PC-9 (cell line): Measurements from ENCODE around the gene LRRTM2. TPM values are rescaled to one million over a fixed set of nuclear protein-coding genes. Genes with fewer than 3 reads are reported as not detected.

Experiments used
- BruUV-seq: library from RNA; stranded (reverse); fragments of 400-500 nt; replicated peaks from 2 replicates; lab custom pipeline; 2021; lab: Mats Ljungman, UMichigan
- CTCF ChIA-PET: fragments of 300-600 bp; sonication (Branson Sonifier 250); formaldehyde crosslinking; loops from one replicate; lab custom pipeline; 2022; ENCODE audit warnings: antibody characterized with exemption; lab: Charles Lee
- POLR2A ChIA-PET: fragments of 300-600 bp; sonication (Branson Sonifier 250); formaldehyde crosslinking; loops from one replicate; lab custom pipeline; 2022; ENCODE audit warnings: antibody characterized with exemption; ENCODE audit not compliant: unreplicated experiment; lab: Charles Lee
- DNase-seq, 2 experiments: peaks; one replicate each; pipeline versions ENCODE4 v3.0.0 to v3.0.0-alpha.2; 2015 to 2022; ENCODE audit warnings: mixed read lengths in 1 of 2
- H2AFZ ChIP-seq: fragments of 200-600 bp; sonication (generic); 2 replicates; pipeline ENCODE4 v1.8.1; 2017; ENCODE audit warnings: antibody characterized with exemption
- H3F3A ChIP-seq: fragments of 200-600 bp; sonication (generic); 2 replicates; pipeline ENCODE4 v1.8.1; 2017; ENCODE audit warnings: antibody characterized with exemption, mild to moderate bottlenecking, low read depth; ENCODE audit not compliant: insufficient read depth
- H3K27ac ChIP-seq: fragments of 200-600 bp; sonication (generic); 2 replicates; pipeline ENCODE4 v1.6.1; 2016; ENCODE audit warnings: mixed run types
- H3K27me3 ChIP-seq: fragments of 200-600 bp; sonication (generic); 2 replicates; pipeline ENCODE4 v1.6.1; 2016; ENCODE audit warnings: low read depth, mixed run types; ENCODE audit not compliant: insufficient read depth
- H3K36me3 ChIP-seq: fragments of 200-600 bp; sonication (generic); 2 replicates; pipeline ENCODE4 v1.6.1; 2016; ENCODE audit warnings: low read depth, mixed run types
- H3K4me1 ChIP-seq: fragments of 200-600 bp; sonication (generic); replicated peaks from 2 replicates; pipeline ENCODE4 v1.6.1; 2016; ENCODE audit warnings: mixed run types; ENCODE audit not compliant: insufficient read depth
- H3K4me2 ChIP-seq: fragments of 200-600 bp; sonication (generic); 2 replicates; pipeline ENCODE4 v1.6.1; 2017; ENCODE audit warnings: mixed run types
- H3K4me3 ChIP-seq: fragments of 200-600 bp; sonication (generic); 2 replicates; pipeline ENCODE4 v1.6.1; 2016; ENCODE audit warnings: mixed run types
- H3K79me2 ChIP-seq: fragments of 200-600 bp; sonication (generic); 2 replicates; pipeline ENCODE4 v1.6.1; 2017; ENCODE audit warnings: low read depth, mixed run types
- H3K9me2 ChIP-seq: fragments of 200-600 bp; sonication (generic); 2 replicates; pipeline ENCODE4 v1.8.1; 2017; ENCODE audit warnings: mild to moderate bottlenecking; ENCODE audit not compliant: insufficient read depth
- H3K9me3 ChIP-seq: fragments of 200-600 bp; sonication (generic); 2 replicates; pipeline ENCODE4 v1.8.1; 2016; ENCODE audit warnings: low read depth; ENCODE audit not compliant: insufficient read depth
- H4K20me1 ChIP-seq: fragments of 200-600 bp; sonication (generic); 2 replicates; pipeline ENCODE4 v1.8.1; 2017; ENCODE audit not compliant: insufficient read depth
- CTCF ChIP-seq: fragments of 200-600 bp; sonication (generic); conservative IDR thresholded peaks from 2 replicates; pipeline ENCODE4 v1.6.1; 2017; ENCODE audit warnings: mixed run types, antibody characterized with exemption, mild to moderate bottlenecking, moderate library complexity
- EZH2 ChIP-seq: fragments of 200-600 bp; sonication (generic); IDR thresholded peaks from 2 replicates; pipeline ENCODE4 v1.8.0; 2017; ENCODE audit warnings: antibody characterized with exemption, low read depth
- intact Hi-C: fragments of 100-400 bp; cut with micrococcal nuclease; formaldehyde crosslinking; loops from one replicate; pipeline ENCODE4 v1.10.0; 2022; ENCODE audit not compliant: unreplicated experiment
- total RNA-seq: library from RNA; stranded (reverse); gene quantifications from 2 replicates; pipeline ENCODE4 v1.2.3, GENCODE V29; 2021

LRRTM2 gene
- total RNA-seq, 1 experiment from 2014 or later, result not detected

- ChIA-PET CTCF (interaction anchor here (0.6 kb wide), 2 partner anchors 131 to 140 kb away, joined by 3 to 5 read pairs; no protein-coding TSS in a partner anchor), POLR2A (no interaction called here)
- intact Hi-C loops, result no loop called here
Measured at GRCh38 chr5:138920181-138920580, 45.0 kb upstream of the LRRTM2 start.

GRCh38 chr5:138918686-138919085 lies 43.6 kb upstream of the LRRTM2 start:
- no peak overlapping the region for H2AFZ ChIP-seq
- H3K9me2 ChIP-seq, result no peaks in the 10 kb centered on the region
- no peak overlapping the region for H3K27ac ChIP-seq
- no peaks in the 10 kb centered on the region for H3K27me3 ChIP-seq
- H3K9me3 ChIP-seq, result no peaks in the 10 kb centered on the region
- H3K4me1 ChIP-seq, result peaks cover 6% of the 10 kb centered on the region; the same call in 1 of the 2 replicates
- no peak for TF ChIP-seq EZH2
- H3K79me2 ChIP-seq, result no peaks in the 10 kb centered on the region; the same call in 1 of the 2 replicates
- H3K4me3 ChIP-seq, result no peak overlapping the region
- POLR2A ChIA-PET, result interaction anchor here (0.7 kb wide), 1 partner anchor 266 kb away, joined by 10 read pairs; no protein-coding TSS in a partner anchor
- H3K36me3 ChIP-seq, result peaks cover 24% of the 10 kb centered on the region
- BruUV-seq, result no TSS peak
- intact Hi-C loops, result loop anchor here (5.0 kb wide), 1 partner anchor 344 kb away; no protein-coding TSS in a partner anchor
- no peak overlapping the region for H3K4me2 ChIP-seq
- CTCF ChIA-PET, result no interaction called here
- H3F3A ChIP-seq, result peaks cover 18% of the 10 kb centered on the region; the same call in 1 of the 2 replicates
- H4K20me1 ChIP-seq, result peaks cover 14% of the 10 kb centered on the region
- DNase-seq, result no peak

More at GRCh38 chr5:138920181-138920580, 45.0 kb upstream of the LRRTM2 start:
- Histone ChIP-seq H3K4me2 (no peak overlapping the region), H3K79me2 (no peaks in the 10 kb centered on the region; the same call in 1 of the 2 replicates), H3K36me3 (peaks cover 33% of the 10 kb centered on the region), H3K27me3 (no peaks in the 10 kb centered on the region), H3F3A (peaks cover 26% of the 10 kb centered on the region; the same call in 1 of the 2 replicates), H3K27ac (no peak overlapping the region), H3K9me2 (no peaks in the 10 kb centered on the region), H2AFZ (no peak overlapping the region), H3K9me3 (no peaks in the 10 kb centered on the region), H3K4me3 (no peak overlapping the region), H4K20me1 (peaks cover 20% of the 10 kb centered on the region), H3K4me1 (peaks cover 6% of the 10 kb centered on the region; the same call in 1 of the 2 replicates)
- no TSS peak for BruUV-seq
- no peak for DNase-seq
- TF ChIP-seq EZH2 (no peak), CTCF (no peak)

GRCh38 chr5:138914338-138914737 lies 39.2 kb upstream of the LRRTM2 start:
- Histone ChIP-seq H3K4me2 (no peak overlapping the region), H3K27ac (no peak overlapping the region; the same call in 1 of the 2 replicates), H4K20me1 (peaks cover 2% of the 10 kb centered on the region), H3F3A (peaks cover 34% of the 10 kb centered on the region), H3K4me1 (no peaks in the 10 kb centered on the region), H2AFZ (no peak overlapping the region), H3K36me3 (peaks cover 21% of the 10 kb centered on the region), H3K27me3 (no peaks in the 10 kb centered on the region), H3K4me3 (no peak overlapping the region), H3K9me3 (no peaks in the 10 kb centered on the region), H3K9me2 (no peaks in the 10 kb centered on the region), H3K79me2 (no peaks in the 10 kb centered on the region)
- TF ChIP-seq EZH2, result no peak
- no peak for TF ChIP-seq CTCF
- ChIA-PET POLR2A (no interaction called here), CTCF (no interaction called here)
- intact Hi-C loops, result no loop called here
- BruUV-seq, result no TSS peak
- no peak for DNase-seq
